HG03571 (cell line): Measurements from ENCODE around the gene MAD1L1.

ENCODE experiments used
- ATAC-seq: cut with Tn5 transposase; IDR thresholded peaks from one replicate; pipeline ENCODE4 v1.9.1; 2021; ENCODE audit not compliant: unreplicated experiment

The MAD1L1 gene

DNA sequence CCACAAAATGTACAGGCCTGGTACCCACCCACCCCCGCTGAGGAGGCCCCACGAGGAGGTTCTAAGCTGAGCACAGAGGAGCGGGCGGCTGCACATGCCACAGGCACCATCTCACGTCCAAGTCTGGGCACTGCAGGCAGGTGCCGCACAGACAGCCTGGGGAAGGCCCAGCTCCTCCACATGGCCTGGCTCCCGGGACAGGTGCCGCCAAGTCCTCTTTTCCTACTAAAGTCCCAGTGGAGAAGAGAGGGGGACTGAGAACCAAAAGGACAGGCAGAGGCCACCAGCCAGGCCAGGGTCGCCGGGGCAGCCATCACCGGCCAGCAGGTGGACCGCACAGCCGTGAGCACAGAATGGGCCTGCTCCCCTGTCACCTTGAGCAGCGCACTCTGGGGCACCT lies 91.1 kb downstream of the MAD1L1 start:
- no peak for ATAC-seq

DNA sequence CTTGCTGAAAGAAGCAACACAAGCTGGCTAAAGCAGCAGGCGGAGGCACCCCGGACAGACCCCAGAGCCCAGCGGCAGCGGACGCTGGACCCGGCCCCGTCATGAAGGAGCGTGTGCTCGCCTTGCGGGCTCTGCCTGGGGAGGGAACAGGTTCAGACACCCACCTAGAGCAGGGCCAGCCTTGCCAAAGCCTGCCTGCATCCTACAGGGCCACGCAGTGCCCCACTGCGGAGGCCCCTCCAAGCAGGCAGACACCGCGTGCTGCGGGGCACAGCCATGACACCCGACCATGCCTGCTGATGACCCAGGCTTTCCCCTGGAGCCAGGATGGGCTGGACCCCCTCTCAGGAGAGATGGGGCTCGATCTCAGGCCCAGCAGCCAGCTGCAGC lies 91.7 kb downstream of the MAD1L1 start:
- ATAC-seq, result no peak

DNA sequence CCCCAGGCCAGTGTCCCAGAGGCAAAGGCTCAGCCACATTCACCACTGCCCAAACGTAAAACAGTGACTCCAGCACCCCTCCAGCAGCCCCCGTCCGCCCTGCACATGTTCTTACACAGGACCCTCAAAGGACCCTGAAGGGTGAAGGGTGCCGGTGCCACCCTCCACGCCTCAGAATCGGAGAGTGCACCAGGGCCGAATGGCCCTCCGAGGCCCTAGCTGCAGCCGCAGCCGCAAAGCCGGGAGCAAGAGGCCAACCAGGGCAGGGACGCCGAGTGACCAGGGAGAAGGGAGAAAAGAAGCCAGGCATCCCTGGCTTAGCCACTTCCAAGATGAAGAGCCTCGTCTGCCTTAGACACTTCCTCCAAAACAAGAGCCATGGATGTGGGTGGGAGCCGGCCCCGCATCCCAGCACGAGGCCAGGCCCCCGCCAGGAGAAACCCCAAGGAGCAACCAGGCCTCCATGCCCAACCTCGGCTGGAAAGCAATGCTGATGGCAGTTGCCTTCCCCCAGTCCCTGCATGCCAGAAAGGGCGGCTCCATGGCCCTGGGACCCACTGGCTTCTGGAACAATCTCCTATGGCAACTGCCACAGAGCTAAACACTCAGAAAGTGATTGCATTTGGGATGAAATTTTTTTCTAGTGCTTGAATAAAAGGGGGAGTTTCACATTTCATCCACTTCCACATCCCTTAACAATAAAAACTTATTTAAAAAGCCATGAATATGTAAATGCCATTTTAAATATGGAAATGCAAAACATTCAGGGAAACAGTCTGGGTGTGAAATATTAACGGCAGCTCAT lies 92.3 kb downstream of the MAD1L1 start:
- no peak for ATAC-seq

DNA sequence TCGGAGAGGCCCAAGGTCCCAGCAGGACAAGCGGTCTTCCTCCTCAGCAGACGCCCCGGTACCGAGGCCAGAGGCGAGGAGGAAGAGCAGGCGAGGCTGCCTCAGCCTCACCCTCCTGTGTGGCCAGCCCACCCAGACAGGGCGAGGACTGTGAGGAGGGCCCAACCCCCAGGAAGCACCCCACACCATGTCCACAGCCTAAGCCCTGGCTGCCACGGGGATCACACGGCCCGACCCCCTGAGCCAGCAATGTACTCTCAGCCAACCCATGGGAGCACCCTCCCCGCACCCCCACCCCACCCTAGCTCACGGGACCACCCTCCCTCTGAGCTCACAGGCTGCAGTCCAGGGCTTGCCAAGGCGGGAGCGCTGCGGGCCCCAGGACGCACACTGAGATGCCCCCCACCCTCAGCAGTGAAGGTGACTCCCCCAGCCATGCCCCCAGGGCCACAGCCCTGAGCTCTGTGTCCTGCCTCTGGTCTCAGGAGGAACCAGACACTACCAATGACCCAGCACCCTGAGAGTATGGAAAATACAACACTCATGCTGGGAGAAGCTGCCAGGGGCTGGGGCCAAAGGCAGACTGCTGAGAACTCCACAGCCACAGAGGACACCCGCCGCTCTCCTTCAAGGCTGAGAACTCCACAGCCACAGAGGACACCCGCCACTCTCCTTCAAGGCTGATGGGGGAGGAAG lies 93.6 kb downstream of the MAD1L1 start:
- ATAC-seq, result no peak

DNA sequence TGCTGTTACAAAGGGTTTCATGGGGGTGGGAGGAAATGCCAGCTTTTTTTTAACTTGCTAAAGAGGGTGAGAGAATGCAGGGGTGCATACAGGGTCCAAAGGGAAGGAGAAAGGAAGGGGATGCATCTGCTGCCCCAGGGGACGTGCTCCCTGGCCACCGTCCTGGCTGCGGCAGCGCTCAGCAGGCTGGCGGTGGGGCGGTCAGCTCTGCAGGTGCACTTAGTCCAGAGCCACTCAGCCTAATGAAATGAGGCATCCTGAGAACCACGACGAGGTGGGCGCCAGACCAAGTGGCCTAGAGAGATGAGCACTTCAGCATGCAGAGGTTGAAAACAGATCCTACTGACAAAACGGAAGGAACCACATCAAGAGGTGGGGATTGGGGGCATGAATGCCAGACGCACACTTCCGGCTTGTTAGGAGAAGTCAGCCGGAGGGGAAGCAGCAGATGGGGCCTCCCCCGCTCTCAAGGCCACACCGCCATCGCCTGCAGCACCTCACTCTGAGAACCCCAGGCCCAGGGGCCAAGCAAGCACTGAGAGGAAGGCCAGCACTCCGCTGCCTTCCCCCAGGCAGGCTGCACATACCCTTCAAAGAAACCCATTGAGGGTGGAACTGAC lies 94.5 kb downstream of the MAD1L1 start:
- ATAC-seq, result no peak

DNA sequence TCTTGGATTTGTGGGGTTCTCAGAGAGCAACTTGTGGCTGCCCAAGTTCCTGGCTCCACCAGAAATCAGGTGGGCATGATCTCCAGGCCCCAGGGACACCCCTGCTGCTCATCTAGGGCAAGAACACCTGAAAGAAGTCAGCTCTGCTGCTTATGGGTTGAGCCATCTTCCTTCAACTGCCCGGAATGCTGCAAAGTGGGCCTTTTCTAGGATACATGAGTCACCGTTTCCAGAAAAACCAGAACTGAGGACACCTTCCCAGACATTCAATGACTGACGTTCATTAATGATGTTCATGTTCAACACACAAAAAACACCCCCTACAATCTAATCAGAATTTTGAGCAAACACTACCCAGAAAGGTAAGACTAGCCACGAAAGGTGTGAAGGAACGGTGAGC lies 98.0 kb downstream of the MAD1L1 start:
- ATAC-seq, result no peak

DNA sequence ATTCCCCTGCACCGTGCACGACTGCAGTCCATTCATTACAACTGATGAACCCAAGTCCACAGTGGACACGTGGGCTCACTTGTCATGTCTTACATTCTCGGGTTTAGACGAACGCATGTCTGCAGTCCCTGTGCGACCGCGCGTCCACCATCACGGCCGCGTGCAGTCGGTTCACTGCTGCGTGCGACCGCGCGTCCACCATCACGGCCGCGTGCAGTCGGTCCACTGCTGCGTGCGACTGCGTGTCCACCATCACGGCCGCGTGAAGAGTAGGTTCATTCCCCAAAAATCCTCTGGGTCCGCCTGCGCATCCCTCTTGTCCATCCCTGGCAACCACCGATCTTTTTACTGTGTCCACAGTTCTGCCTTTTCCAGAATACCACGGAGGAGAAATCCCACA lies 100.5 kb downstream of the MAD1L1 start:
- ATAC-seq, result no peak

DNA sequence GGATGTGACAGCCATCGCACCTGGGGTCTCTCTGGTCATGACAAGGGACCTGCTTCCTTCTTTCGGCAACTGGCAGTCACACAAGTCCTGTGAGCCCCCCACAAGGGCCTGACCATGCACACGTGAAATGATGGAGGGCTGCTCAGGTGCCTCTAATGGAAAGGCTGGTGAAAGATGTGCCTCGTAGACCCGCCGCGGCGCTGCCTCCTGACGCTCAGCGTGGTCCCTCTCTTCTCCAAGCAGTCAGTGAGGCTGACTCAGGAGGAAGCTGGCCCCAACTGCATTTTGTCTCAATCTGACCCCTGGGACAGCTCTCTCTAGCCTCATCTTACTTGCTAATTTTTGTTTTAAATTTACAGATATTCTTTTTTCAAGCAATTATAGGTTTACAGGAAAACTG lies 100.9 kb downstream of the MAD1L1 start:
- ATAC-seq, result no peak

DNA sequence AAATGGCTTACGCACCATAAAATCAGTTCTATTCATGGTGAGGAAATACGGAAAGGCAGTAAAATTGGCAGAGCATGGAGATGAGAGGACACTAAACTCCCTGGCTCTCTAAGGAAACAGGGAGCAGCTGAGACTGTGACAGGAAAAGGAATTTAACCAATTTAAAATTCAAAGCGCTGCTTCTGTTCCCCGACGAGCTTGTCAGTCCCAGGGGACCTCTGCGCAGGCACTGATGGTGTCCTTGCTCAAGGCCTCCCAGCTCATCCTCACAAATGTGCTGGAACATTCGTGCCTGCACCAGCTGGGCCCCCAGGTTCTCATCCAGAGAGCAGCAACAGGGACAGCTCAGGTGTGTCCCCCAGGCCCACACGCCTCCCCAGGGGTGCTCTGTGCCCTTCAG lies 101.4 kb downstream of the MAD1L1 start:
- no peak for ATAC-seq

DNA sequence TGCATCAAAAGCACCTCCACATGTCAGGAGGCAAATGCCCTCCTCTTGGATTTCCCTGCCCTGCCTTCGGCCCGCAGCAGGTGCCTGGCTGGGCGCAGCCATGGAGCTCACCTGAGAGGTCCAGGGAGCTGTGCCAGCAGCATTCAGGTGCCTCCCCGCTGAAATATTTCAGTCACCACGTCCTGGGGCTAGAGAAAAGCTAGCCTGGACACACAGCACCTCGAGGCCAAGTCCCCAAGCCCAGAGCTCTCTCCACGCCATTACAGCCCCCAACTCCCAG lies 102.7 kb downstream of the MAD1L1 start:
- ATAC-seq, result no peak

DNA sequence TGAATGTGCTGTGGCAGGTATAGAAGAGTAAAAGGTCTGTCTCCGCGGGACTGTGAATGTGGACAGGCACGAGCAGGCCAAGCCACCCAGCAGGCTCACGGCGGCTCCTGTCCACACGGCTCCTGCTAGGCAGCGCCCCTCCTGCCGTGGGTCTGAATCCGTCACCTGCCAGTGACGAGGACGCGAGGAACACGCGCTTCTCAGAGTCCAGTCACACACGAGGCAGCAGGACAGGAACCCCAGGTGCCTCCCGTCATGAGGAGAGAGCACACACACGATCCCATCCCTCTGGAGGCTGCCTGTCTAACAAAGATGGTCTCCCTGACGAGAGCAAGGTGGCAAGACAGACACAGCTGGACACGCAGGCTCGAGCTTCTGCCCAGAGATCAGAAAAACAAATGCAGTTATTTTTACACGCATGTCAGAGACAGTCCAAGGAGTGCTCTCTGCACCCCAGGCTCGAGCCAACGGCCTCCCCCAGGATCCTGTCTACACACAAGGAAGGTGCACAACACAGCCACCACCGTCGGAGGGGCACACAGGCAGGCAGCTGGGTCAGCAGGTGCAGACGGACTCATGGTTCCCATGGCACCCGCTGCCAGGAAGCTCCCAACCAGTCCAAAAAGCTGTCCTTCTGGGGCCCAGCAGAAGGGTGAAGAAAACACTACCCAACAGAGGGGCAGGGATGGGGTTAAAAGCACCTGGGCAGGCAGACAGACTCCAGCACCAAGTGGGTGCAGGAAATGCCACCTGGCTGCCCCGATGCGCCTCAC lies 103.2 kb downstream of the MAD1L1 start:
- ATAC-seq, result no peak

DNA sequence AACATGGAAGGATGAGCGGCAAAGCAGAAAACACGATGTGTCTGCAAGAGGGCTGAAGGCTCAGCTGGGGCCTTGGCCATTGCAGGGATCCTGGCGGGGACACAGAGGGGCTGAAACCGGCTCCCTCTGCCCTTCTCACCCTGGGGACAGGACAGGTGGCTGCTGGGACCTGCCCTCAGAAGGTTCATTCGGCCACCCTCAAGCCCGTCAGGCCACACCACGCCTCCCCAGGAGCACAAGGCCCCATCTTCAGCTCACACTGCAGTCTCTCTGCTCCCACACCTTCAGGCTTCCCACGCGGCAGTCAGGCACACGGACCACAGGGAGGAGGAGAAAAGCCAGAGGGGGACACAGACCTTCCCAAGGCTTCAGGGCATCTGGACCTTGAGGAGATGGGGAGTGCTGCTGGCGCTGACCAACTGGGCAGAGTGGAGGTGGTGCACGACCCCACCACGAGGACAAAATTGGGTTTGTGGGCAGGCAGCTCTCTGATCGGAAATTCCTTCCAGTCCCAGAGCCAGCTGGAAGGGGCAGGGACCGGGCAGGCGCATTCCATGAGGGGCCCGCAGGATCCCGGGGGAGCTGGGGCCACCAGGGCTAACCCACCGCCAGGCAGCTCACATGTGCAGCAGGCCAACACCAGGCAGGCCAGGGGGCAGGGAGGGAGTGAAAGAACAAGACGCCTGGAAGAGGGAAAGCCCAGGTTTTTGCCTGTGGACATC lies 104.0 kb downstream of the MAD1L1 start:
- no peak for ATAC-seq

DNA sequence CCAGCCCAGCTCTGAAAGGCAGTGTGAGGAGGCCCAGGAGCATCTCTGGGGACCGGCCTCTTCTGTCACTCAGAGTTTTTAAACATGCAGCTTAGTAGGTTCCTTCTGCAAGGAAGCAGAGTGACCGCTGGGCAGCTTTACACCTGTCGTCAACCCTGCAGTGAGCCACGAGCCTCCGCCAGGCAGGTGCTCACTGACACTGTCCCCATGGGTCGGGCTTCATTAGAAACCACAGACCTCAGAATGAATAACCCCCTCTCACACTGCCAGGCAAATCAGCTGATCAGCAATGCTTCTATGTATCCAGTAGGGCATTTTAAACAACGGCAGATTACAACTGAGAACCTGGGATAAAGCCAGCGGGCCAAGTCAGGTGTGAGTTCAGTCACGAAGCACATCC lies 106.1 kb downstream of the MAD1L1 start:
- no peak for ATAC-seq

DNA sequence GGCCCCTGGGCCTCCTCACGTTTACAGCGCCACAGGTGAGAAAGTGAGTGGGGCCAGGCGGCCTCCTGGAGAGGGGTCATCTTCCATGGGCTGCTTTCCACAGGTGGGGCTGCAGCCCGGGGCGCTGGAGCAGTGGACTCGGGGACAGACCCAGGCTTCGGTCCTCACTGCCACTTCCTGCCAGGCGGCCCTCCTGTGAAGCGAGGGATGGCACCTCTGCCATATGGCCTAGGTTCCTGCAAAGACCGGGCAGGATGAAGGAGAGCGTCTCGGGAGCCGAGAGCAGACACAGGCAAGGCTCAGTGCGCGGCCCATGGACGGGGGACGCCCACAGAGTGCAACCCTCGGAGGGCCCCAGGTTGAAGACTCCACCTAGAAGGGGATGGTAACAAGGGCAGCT lies 106.8 kb downstream of the MAD1L1 start:
- no peak for ATAC-seq

DNA sequence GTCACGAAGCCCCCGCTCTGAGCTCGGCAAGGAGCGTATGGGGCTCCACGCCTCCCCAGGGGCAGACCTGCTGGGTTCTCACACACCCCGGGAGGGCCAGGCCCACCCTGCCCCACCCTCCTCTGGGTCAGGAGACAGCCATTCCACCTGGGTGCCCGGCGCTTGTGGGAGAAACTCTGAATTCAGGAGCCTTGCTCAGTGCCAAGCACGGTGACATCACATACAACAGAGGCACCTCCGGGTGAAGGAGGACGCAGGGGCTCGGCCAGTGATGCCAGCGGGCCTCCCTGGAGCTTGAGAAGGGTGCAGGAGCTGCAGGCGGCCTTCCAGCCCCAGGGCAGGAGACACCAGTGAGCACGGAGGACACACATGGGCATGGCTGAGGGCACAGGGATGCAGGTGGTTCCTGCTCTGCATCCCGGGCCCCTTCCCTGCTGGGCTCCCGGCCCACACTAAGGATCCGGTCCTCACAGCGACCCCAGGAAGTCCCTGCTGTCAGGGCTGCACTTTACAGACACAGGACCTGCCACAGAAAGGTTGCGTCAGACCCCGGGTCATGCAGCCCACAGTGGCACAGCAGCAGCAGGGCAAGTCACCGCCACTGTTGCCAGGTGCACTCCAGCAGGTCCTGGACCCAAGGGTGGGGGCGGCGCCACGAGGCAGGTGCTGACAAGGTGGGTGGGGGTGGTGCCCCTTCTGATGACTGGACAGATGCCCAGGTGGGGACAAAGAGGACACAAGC lies 108.0 kb downstream of the MAD1L1 start:
- ATAC-seq, result no peak

DNA sequence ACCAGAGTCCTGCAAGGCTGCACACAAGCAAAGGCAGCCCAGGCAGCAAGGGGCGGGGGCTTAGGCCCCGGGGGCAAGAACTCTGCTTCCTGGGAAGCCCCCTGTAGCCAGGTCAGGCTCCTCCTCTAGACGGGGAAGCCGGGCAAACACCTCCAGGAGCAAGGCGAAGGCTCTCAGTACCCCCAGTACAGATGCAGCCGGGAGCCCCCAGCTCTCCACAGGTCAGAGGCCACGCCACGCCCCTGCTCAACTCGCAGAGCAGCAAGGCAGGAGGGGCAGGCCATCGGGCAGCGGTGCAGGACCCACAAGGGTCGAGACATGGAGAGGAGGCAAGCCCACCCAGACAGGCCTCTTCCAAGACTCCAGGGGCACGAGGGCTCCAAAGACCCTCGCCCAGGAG lies 108.8 kb downstream of the MAD1L1 start:
- no peak for ATAC-seq

DNA sequence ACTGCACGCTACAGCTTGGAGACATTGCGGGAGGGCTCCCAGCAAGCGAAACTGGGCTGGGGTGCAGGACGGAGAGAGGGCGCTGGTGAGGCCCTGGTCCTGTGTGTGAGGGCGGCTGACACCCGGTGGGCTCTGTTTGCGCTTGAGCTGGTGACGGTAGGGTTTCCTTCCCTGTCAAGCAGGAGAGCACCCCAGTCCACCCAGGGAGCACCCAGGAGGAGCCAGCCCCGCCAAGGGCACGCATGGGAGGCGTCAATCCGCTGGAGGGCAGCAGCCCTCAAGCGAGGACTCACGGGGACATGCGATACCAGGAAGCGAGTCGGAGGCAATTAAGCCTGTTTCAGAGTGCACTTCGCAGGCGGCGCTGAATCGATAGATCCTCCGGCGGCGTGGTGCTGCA lies 109.4 kb downstream of the MAD1L1 start:
- ATAC-seq, result no peak

DNA sequence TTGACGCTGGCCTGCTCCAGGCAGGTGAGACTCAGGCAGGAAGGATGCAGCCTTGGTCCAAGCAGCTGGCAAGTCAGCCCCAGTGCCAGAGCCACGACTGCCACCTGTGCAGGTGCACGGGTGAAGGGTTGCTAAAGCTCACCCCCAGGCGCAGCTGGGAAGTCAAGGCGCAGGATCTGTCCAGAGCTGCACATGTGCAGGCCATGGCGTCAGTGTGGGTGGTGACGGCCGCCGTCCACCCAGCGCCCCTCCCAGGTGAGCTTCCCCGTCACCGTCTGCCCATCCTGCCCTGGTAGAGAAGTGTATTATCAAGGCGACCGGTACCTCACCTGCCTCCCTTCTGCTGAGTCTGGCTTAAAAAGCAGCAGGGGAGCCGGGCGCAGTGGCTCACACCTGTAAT lies 110.1 kb downstream of the MAD1L1 start:
- ATAC-seq, result no peak

DNA sequence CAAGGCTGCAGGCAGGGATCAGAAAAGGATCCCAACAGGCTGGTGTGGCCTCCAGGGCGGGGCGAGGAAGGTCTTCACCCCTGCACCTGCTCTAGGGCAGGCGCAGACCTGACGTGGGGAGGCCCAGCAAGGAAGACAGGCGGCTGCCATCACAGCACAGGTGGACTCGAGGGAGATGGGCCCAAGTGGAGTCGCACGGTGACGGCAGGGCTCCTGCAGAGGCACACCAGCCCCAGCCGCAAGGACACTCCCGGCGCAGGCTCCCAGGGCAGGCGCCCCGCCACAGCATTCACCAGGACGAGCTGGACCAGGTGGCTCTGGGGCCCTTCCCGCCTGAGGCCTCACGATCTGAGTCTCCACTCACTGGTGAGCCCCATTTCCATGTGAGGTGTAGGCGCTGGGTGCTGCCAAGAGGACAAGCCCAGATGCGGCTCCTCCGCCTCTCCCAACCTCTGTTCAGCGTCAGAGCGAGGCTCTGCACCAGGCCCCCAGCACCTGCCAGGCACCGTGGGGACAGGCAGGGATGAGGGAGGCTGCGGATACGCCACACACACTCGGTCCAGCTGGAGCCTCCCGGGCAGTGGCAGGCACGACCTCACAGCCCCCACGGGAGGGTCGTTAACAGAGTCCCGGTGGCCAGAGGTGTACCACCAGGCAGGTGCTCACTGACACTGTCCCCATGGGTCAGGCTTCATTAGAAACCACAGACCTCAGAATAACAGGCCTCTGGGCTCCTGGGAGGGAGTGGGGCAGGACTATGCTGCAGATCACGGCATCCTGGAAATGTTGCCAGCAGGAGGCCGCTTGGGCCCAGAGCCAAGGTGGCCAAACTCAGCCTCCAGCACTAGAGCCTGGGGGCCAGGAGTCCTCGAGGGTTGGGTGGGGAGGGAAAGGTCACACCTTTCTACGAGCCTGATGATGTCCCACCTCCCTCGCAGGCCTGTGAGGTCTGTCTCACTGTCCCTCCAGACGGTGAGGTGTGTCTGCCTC lies 111.6 kb downstream of the MAD1L1 start:
- ATAC-seq, result no peak
